NOMO-1 treated with dmso at 0.1 percent for 144 hours (cell line): ENCODE data around the gene HDHD3.

Experiments
- DNase-seq: peaks from one replicate; lab custom pipeline; 2025; ENCODE audit not compliant: unreplicated experiment; lab: John Stamatoyannopoulos, UW

Gene HDHD3

GRCh38 chr9:113368348-113368981 is 8.3 kb downstream of the HDHD3 start:
- DNase-seq, result no peak

GRCh38 chr9:113365652-113366051 is 11.1 kb downstream of the HDHD3 start:
- peak; percentile 36 for DNase-seq

GRCh38 chr9:113364951-113365350 is 11.8 kb downstream of the HDHD3 start:
- DNase-seq, result no peak

- DNase-seq, result no peak
Measured at GRCh38 chr9:113363336-113363735, 13.4 kb downstream of the HDHD3 start.

- DNase-seq, result no peak
Measured at GRCh38 chr9:113361304-113362018, 15.3 kb downstream of the HDHD3 start.

GRCh38 chr9:113360242-113360842 is 16.4 kb downstream of the HDHD3 start:
- no peak for DNase-seq

GRCh38 chr9:113359385-113359784 is 17.4 kb downstream of the HDHD3 start:
- no peak for DNase-seq

- no peak for DNase-seq
Measured at GRCh38 chr9:113356686-113357292, 20.0 kb downstream of the HDHD3 start.

- no peak for DNase-seq
Measured at GRCh38 chr9:113355040-113355596, 21.7 kb downstream of the HDHD3 start.

- no peak for DNase-seq
Measured at GRCh38 chr9:113352411-113352810, 24.4 kb downstream of the HDHD3 start.

- no peak for DNase-seq
Measured at GRCh38 chr9:113352006-113352405, 24.8 kb downstream of the HDHD3 start.

- peak; percentile 68 for DNase-seq
Measured at GRCh38 chr9:113350937-113351336, 25.8 kb downstream of the HDHD3 start.

GRCh38 chr9:113350107-113350661 is 26.6 kb downstream of the HDHD3 start:
- DNase-seq, result no peak

GRCh38 chr9:113349445-113350094 is 27.2 kb downstream of the HDHD3 start, which contains the start of gene BSPRY:
Gene BSPRY, plus strand, starts transcription at chr9:113349541. Its CDS starts 39 bp downstream, at chr9:113349580.
- DNase-seq, result peak; percentile 14

GRCh38 chr9:113349066-113349444 is 27.7 kb downstream of the HDHD3 start:
- DNase-seq, result no peak

- DNase-seq, result no peak
Measured at GRCh38 chr9:113348437-113348836, 28.3 kb downstream of the HDHD3 start.

GRCh38 chr9:113345671-113346070 is 31.1 kb downstream of the HDHD3 start:
- DNase-seq, result no peak

- no peak for DNase-seq
Measured at GRCh38 chr9:113345190-113345589, 31.6 kb downstream of the HDHD3 start.

GRCh38 chr9:113343732-113344231 is 33.0 kb downstream of the HDHD3 start:
- no peak for DNase-seq

- DNase-seq, result no peak
Measured at GRCh38 chr9:113341712-113342410, 34.9 kb downstream of the HDHD3 start.
